Calu3 (cell line): Measurements from ENCODE around the gene DUSP22. TPM values are rescaled to one million over a fixed set of nuclear protein-coding genes. Genes with fewer than 3 reads are reported as not detected.
"Not testable (repeated sequence)": the region's sequence is repeated elsewhere in the genome, so short reads cannot be mapped to it uniquely, and the experiment has no call there.

Experiments
- BruUV-seq: library from RNA; stranded (reverse); fragments of 400-500 nt; replicated peaks from 2 replicates; lab custom pipeline; 2021; lab: Mats Ljungman, UMichigan
- CTCF ChIA-PET: fragments of 300-600 bp; sonication (Branson Sonifier 250); formaldehyde crosslinking; loops from one replicate; lab custom pipeline; 2022; ENCODE audit warnings: antibody characterized with exemption; lab: Charles Lee
- DNase-seq: peaks from one replicate; pipeline ENCODE4 v3.0.0; 2022
- H3K27ac Mint-ChIP-seq: one replicate; pipeline ENCODE4 v1.8.0; 2022; ENCODE audit warnings: mixed read lengths; ENCODE audit not compliant: unreplicated experiment
- H3K27me3 Mint-ChIP-seq: one replicate; pipeline ENCODE4 v1.8.0; 2022; ENCODE audit warnings: mixed read lengths; ENCODE audit not compliant: unreplicated experiment
- H3K36me3 Mint-ChIP-seq: one replicate; pipeline ENCODE4 v1.8.0; 2022; ENCODE audit warnings: mild to moderate bottlenecking, moderate library complexity, mixed read lengths; ENCODE audit not compliant: insufficient read depth, unreplicated experiment
- H3K4me1 Mint-ChIP-seq: one replicate; pipeline ENCODE4 v1.8.0; 2022; ENCODE audit warnings: mild to moderate bottlenecking, low read depth, mixed read lengths; ENCODE audit not compliant: unreplicated experiment
- H3K4me3 Mint-ChIP-seq: one replicate; pipeline ENCODE4 v1.8.0; 2022; ENCODE audit warnings: mild to moderate bottlenecking, low read depth, moderate library complexity, mixed read lengths; ENCODE audit not compliant: unreplicated experiment
- H3K9me3 Mint-ChIP-seq: one replicate; pipeline ENCODE4 v1.8.0; 2022; ENCODE audit warnings: low read depth, mixed read lengths; ENCODE audit not compliant: unreplicated experiment
- CTCF ChIP-seq: fragments of 200-600 bp; IDR thresholded peaks from one replicate; pipeline ENCODE4 v1.8.0; 2022; ENCODE audit warnings: antibody characterized with exemption; ENCODE audit not compliant: unreplicated experiment
- intact Hi-C: fragments of 100-400 bp; cut with micrococcal nuclease; formaldehyde crosslinking; loops from one replicate; pipeline ENCODE4 v1.10.0; 2022; ENCODE audit not compliant: unreplicated experiment
- total RNA-seq: library from RNA; stranded (reverse); gene quantifications from 2 replicates; pipeline ENCODE4 v1.2.3, GENCODE V29; 2022

DUSP22 gene
- total RNA-seq, 1 experiment from 2014 or later: 14.7 TPM

- Mint-ChIP-seq H3K27me3 (peaks cover 34% of the 10 kb centered on the region), H3K36me3 (no peaks in the 10 kb centered on the region), H3K4me3 (no peak overlapping the region), H3K27ac (no peak overlapping the region), H3K4me1 (no peaks in the 10 kb centered on the region), H3K9me3 (peaks cover 6% of the 10 kb centered on the region)
- CTCF ChIA-PET: no interaction called here
- TF ChIP-seq CTCF: no peak
- DNase-seq: no peak
- intact Hi-C loops: no loop called here
- BruUV-seq: no TSS peak
Measured at GRCh38 chr6:373031-373430, 80.7 kb downstream of the DUSP22 start.

GRCh38 chr6:373773-374724 lies 81.8 kb downstream of the DUSP22 start:
- Mint-ChIP-seq H3K4me1 (no peaks in the 10 kb centered on the region), H3K27me3 (peaks cover 32% of the 10 kb centered on the region), H3K36me3 (no peaks in the 10 kb centered on the region), H3K4me3 (no peak overlapping the region), H3K9me3 (peaks cover 6% of the 10 kb centered on the region), H3K27ac (no peak overlapping the region)
- no peak for DNase-seq
- no peak for TF ChIP-seq CTCF
- BruUV-seq: no TSS peak
- CTCF ChIA-PET: no interaction called here
- intact Hi-C loops: no loop called here

DNA sequence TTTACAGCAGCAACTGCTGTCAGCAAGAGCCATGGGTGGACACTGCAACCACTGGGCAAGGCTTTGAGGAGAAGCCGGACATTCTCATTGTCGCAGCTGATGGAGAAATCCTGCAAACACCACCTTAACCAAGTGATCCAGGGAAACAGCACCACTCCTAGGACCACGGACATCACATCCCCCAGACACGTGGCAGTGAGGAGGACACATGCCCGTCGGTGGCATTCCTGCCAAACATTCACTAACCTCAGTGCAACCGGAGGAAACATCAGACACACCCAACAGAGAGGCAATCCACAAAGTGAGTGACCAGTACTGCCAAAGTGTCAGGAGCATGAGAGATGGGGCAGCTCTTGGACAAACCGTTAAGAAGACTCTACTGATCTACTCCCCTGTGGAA lies 82.7 kb downstream of the DUSP22 start:
- no peaks in the 10 kb centered on the region for H3K4me1 Mint-ChIP-seq
- no TSS peak for BruUV-seq
- peaks cover 6% of the 10 kb centered on the region for H3K9me3 Mint-ChIP-seq
- CTCF ChIA-PET: no interaction called here
- H3K4me3 Mint-ChIP-seq: no peak overlapping the region
- H3K27me3 Mint-ChIP-seq: peaks cover 32% of the 10 kb centered on the region
- DNase-seq: no peak
- intact Hi-C loops: no loop called here
- TF ChIP-seq CTCF: no peak
- no peaks in the 10 kb centered on the region for H3K36me3 Mint-ChIP-seq
- H3K27ac Mint-ChIP-seq: no peak overlapping the region

GRCh38 chr6:376827-377640 lies 84.7 kb downstream of the DUSP22 start:
- CTCF ChIA-PET: no interaction called here
- Mint-ChIP-seq H3K27ac (no peak overlapping the region), H3K27me3 (peaks cover 13% of the 10 kb centered on the region), H3K36me3 (no peaks in the 10 kb centered on the region), H3K4me1 (no peaks in the 10 kb centered on the region), H3K4me3 (no peak overlapping the region), H3K9me3 (peaks cover 7% of the 10 kb centered on the region)
- no peak for DNase-seq
- no TSS peak for BruUV-seq
- no peak for TF ChIP-seq CTCF
- intact Hi-C loops: no loop called here

DNA sequence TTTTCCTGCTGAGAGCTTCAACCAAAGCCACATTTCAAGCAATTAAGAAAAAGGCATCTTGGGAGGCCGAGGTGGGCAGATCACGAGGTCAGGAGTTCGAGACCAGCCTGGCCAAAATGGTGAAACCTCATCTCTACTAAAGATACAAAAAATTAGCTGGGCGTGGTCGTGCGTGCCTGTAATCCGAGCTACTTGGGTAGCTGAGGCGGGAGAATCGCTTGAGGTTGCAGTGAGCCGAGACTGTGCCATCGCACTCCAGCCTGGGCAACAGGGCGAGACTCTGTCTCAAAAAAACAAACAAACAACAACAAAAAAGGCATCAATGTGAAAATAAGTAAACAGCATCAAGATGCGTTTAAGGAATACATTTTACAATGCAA lies 85.3 kb downstream of the DUSP22 start:
- DNase-seq, H3K27ac Mint-ChIP-seq, H3K27me3 Mint-ChIP-seq, H3K9me3 Mint-ChIP-seq, intact Hi-C loops, H3K36me3 Mint-ChIP-seq, BruUV-seq, CTCF ChIA-PET, H3K4me1 Mint-ChIP-seq, H3K4me3 Mint-ChIP-seq: not testable (repeated sequence)
